ENCODE results near the gene YIF1A. TPM values are rescaled to one million over a fixed set of nuclear protein-coding genes. Genes with fewer than 3 reads are reported as not detected.

YIF1A gene
- total and polyA plus RNA-seq, 2 donors (not counting 3 experiments of a cell fraction or from before 2014, with no cell fraction given), result 104 to 271 TPM

DNA sequence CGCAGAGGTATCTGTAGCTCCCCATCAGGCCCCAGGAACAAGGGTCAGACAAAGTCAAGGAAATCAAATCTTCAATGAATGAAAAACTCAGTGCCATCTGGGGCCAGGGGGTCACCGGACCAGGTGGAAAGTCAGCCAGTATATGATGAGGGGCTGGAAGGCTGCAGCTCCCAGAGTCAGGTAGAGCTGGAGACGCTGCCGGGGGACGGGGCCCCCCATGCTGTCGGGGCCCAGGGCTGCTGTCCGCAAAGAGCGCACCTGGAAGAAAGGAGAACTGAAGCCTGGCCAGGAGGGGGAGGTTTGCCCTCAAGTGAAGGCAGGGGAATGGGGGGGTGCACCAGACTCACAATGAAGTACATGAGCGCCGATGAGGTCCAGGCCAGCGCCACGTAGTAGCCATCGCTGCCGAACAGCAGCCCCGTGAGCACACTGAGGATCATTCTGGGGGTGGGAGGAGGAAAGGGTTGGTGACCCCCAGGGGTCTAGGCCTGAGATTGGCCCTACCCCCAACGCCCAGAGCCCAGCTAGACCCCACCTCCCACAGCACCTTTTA is 4.3 kb downstream of the YIF1A start:
- intact Hi-C loops (cut with micrococcal nuclease), result no loop called here
- Histone ChIP-seq H3K4me1 (ENCODE audit: control insufficient read depth, extremely low read depth, insufficient read depth, low read length) (peaks cover 7% of the 10 kb centered on the region), H3K9ac (replicated peaks; ENCODE audit: extremely low read depth, insufficient read depth, low read length) (no peak overlapping the region), H3K9me3 (replicated peaks; ENCODE audit: control insufficient read depth, insufficient read depth, low read length) (no peaks in the 10 kb centered on the region), H3K27me3 (ENCODE audit: control insufficient read depth in 2 of 2, insufficient read depth in 2 of 2, low read length in 2 of 2) (no peaks in the 10 kb centered on the region), H4K20me1 (replicated peaks; ENCODE audit: control insufficient read depth, extremely low read depth, insufficient read depth, low read length) (no peaks in the 10 kb centered on the region), H3K36me3 (ENCODE audit: control insufficient read depth in 2 of 2, extremely low read depth in 1 of 2, insufficient read depth in 2 of 2, low read length in 2 of 2) (peaks cover 0 to 7% of the 10 kb centered on the region in 2 experiments), H3K27ac (ENCODE audit: insufficient read depth, low read depth, low read length) (no peak overlapping the region), H3K79me2 (ENCODE audit: control insufficient read depth, insufficient read depth, low read length) (peaks cover 12% of the 10 kb centered on the region), H3K9me1 (replicated peaks; ENCODE audit: control insufficient read depth, extremely low read depth, insufficient read depth, low read length) (no peaks in the 10 kb centered on the region), H3K4me2 (ENCODE audit: insufficient read depth, low read length) (no peak overlapping the region), H3K4me3 (replicated peaks in 1 of 3; ENCODE audit: insufficient read depth in 1 of 3, low read depth in 1 of 3, low read length in 3 of 3) (no peak overlapping the region), H2AFZ (ENCODE audit: low read depth, low read length) (no peak overlapping the region)
- TF ChIP-seq MAX (IDR thresholded peaks at IDR 0.05; ENCODE audit: insufficient read depth, insufficient read length), result no peak
- TF ChIP-seq POLR2AphosphoS5 (IDR thresholded peaks at IDR 0.05; ENCODE audit: insufficient read depth, low read depth, low read length), result no peak
- TF ChIP-seq JUN (IDR thresholded peaks at IDR 0.05; ENCODE audit: borderline replicate concordance, insufficient read depth, insufficient read length, low read depth), result no peak
- TF ChIP-seq EZH2 (IDR thresholded peaks at IDR 0.05; ENCODE audit: borderline replicate concordance, low read depth, low read length, severe bottlenecking), result no peak
- no peak for TF ChIP-seq CTCF (IDR thresholded peaks at IDR 0.05; ENCODE audit: extremely low read depth in 1 of 2, insufficient read depth in 1 of 2, low read depth in 1 of 2, low read length in 2 of 2)
- TF ChIP-seq FOS (IDR thresholded peaks at IDR 0.05; ENCODE audit: borderline replicate concordance, insufficient read depth, low read length), result no peak
- TF ChIP-seq POLR2A (IDR thresholded peaks at IDR 0.05; ENCODE audit: low read depth, low read length), result no peak
- TF ChIP-seq MYC (IDR thresholded peaks at IDR 0.05; ENCODE audit: low read depth, low read length), result no peak
- no peak for TF ChIP-seq GATA2 (IDR thresholded peaks at IDR 0.05; ENCODE audit: insufficient read depth, insufficient read length, low read depth, low read length)
- dilution Hi-C loops (cut with MboI; ENCODE audit: extremely low pct_ligation_motif_present, low sequenced_read_pairs), result no loop called here
- ChIA-PET POLR2A (no interaction called here), CTCF (interaction anchor here (1.0 to 2.0 kb wide), 2 partner anchors 62 to 63 kb away, joined by 3 to 6 read pairs; no protein-coding TSS in a partner anchor)
- DNase-seq (ENCODE audit: low read depth, low spot score) (no peak), FAIRE-seq (no peak)
- no TSS peak for BruUV-seq (replicated peaks)
